Epithelial cell of esophagus (primary cell): ENCODE data around the gene BLMH.

Experiments used
- DNase-seq: peaks from one replicate; pipeline ENCODE4 v3.0.0; 2010; ENCODE audit warnings: low read depth
- H3K4me3 ChIP-seq: 2 replicates; pipeline ENCODE4 v1.5.1; 2011; ENCODE audit warnings: mild to moderate bottlenecking, low read length, control low read depth
- TF ChIP-seq, protein P1 (sequence below): IDR thresholded peaks from 2 replicates; pipeline ENCODE4 v1.5.1; 2011; ENCODE audit warnings: low read depth, mild to moderate bottlenecking, low read length, control low read depth, inconsistent platforms; ENCODE audit not compliant: insufficient read depth; ENCODE audit errors: missing control alignments

The BLMH gene

GRCh38 chr17:30333503-30334360 is 42.0 kb upstream of the BLMH start, which contains the start of gene TMIGD1:
TMIGD1 (minus strand) TSS chr17:30334057; CDS start chr17:30332133, 1,924 bp downstream.
- peak; percentile 80 for DNase-seq
- TF ChIP-seq, protein P1, sequence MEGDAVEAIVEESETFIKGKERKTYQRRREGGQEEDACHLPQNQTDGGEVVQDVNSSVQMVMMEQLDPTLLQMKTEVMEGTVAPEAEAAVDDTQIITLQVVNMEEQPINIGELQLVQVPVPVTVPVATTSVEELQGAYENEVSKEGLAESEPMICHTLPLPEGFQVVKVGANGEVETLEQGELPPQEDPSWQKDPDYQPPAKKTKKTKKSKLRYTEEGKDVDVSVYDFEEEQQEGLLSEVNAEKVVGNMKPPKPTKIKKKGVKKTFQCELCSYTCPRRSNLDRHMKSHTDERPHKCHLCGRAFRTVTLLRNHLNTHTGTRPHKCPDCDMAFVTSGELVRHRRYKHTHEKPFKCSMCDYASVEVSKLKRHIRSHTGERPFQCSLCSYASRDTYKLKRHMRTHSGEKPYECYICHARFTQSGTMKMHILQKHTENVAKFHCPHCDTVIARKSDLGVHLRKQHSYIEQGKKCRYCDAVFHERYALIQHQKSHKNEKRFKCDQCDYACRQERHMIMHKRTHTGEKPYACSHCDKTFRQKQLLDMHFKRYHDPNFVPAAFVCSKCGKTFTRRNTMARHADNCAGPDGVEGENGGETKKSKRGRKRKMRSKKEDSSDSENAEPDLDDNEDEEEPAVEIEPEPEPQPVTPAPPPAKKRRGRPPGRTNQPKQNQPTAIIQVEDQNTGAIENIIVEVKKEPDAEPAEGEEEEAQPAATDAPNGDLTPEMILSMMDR = no peak
- H3K4me3 ChIP-seq = no peak within 1 kb of the TSS

DNA sequence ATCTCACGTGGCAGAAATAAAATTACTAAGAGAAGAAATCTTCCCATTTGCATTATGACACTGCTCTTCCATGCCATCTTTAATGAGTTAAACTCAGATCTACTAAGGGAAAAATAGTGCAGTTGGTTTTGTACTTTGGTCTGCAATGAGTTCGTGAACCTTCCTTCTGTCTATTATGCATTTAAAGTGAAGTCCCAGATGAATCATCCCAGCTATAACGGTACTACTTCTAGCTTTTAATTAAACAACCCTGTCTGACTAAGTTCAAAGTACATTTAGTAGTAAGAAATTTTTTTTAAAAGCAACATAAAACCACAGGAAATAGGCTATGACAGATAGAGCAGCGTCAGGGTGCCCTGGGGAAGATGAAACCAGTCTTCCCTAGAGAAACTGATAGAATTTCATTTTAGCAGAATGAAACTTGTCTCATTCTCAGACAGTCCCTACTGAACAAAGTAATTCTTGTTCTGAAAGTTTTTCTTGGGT is 40.4 kb upstream of the BLMH start:
- no peak overlapping the region for H3K4me3 ChIP-seq
- peak; percentile 63 for DNase-seq
- TF ChIP-seq, protein P1 = no peak

GRCh38 chr17:30326809-30327208 is 35.1 kb upstream of the BLMH start:
- H3K4me3 ChIP-seq = no peak overlapping the region
- TF ChIP-seq, protein P1 = no peak
- no peak for DNase-seq

DNA sequence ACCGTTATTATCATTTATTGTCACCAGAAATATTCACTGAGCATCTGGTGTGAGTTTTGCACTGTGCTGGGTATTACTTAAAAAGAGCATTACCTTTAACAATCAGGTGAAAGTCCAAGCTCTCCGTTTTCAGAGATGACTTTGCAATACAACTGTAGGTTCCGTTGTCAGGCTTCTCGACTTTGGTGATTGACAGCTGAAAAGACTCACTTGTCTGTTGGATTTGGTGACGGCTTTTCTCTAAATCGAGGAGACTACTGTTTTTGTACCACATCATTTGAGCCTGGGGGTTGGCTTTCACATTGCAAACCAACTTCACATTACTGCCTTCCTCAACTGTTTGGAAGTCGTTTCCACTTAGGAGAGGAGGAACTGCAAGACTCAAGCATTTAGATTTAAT is 33.0 kb upstream of the BLMH start:
- H3K4me3 ChIP-seq = no peak overlapping the region
- TF ChIP-seq, protein P1 = no peak
- DNase-seq = no peak

GRCh38 chr17:30323895-30324319 is 32.2 kb upstream of the BLMH start:
- TF ChIP-seq, protein P1 = no peak
- H3K4me3 ChIP-seq = no peak overlapping the region
- peak; percentile 86 for DNase-seq

DNA sequence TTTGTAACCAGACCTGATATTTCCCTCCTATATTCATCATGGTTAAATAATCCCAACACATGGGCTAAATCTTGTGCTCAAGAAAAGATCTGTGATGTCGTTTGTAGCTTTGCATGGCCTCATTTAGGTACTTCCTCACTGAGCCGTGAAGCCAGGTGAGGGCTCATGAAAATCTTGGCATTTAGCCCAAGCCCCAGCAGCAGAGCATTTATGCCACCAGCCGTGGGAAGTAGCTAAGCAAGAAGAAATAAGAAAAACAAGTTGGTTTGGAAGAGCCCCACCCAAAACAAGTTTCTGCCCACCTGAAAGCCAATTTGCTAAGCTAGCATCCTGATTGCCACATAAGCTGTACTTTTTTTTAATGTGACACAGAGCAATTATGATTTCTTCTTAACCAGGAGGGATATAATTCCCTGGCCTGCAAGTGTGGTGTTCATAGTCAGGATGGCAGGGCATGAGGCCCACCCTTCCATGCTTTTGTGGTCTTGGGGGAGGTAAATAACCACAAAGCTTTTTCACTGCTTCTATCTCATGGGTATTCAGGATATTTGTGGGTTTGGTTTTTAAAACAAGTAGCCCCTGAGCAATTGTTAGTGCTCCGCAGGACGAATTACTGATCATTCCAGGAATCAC is 31.6 kb upstream of the BLMH start:
- TF ChIP-seq, protein P1 = no peak
- H3K4me3 ChIP-seq = no peak overlapping the region
- DNase-seq = peak; percentile 67

DNA sequence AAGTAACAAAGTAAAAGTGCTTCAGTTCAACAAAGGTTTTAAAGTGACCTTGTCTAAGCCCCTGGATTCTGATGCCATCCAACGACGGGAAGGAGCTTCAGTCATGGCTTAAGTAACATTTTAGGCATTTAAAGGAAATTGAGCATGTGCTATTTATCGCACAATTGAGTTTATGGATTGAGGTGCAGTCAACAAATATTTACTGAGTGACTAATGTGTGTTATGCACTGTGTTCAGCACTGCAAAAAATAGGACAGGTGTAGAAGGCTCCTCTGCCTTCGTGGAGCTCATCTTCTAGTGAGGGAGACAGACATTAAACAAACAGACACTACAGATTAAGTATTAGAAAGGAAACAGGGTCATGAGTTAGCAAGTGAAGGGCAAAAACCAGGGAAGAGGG is 29.6 kb upstream of the BLMH start:
- TF ChIP-seq, protein P1 = no peak
- peak; percentile 37 for DNase-seq
- H3K4me3 ChIP-seq = no peak overlapping the region
